ENCODE measurements around the gene NCKAP1.
"Not testable (repeated sequence)": the region's sequence is repeated elsewhere in the genome, so short reads cannot be mapped to it uniquely, and the experiment has no call there.

Gene NCKAP1

GRCh38 chr2:183038341-183039300 lies at the start of gene NCKAP1:
NCKAP1 (minus strand) TSS chr2:183038457; CDS start chr2:183038099, 358 bp downstream.
- peak; percentile 82 for DNase-seq (ENCODE audit: low spot score)

- no peak for DNase-seq (ENCODE audit: low spot score)
These were observed 43.7 kb upstream of the NCKAP1 start for GRCh38 chr2:183081911-183082310.

- peak; percentile 22 for DNase-seq (ENCODE audit: low spot score)
These were observed 41.0 kb upstream of the NCKAP1 start for GRCh38 chr2:183079139-183079775.

GRCh38 chr2:183078464-183079138 lies 40.3 kb upstream of the NCKAP1 start, which contains the start of gene DUSP19:
DUSP19 (plus strand) TSS chr2:183078747; CDS start chr2:183078934, 187 bp downstream.
- DNase-seq (ENCODE audit: low spot score) = peak; percentile 97

GRCh38 chr2:183078163-183078463 lies 39.9 kb upstream of the NCKAP1 start:
- DNase-seq (ENCODE audit: low spot score) = peak; percentile 81

- DNase-seq (ENCODE audit: low spot score) = no peak
These were observed 33.9 kb upstream of the NCKAP1 start for GRCh38 chr2:183072177-183072576.

- no peak for DNase-seq (ENCODE audit: low spot score)
These were observed 32.9 kb upstream of the NCKAP1 start for GRCh38 chr2:183070942-183071844.

GRCh38 chr2:183069174-183069573 lies 30.9 kb upstream of the NCKAP1 start:
- no peak for DNase-seq (ENCODE audit: low spot score)

GRCh38 chr2:183068561-183068960 lies 30.3 kb upstream of the NCKAP1 start:
- no peak for DNase-seq (ENCODE audit: low spot score)

- no peak for DNase-seq (ENCODE audit: low spot score)
These were observed 24.8 kb upstream of the NCKAP1 start for GRCh38 chr2:183063083-183063482.

GRCh38 chr2:183060571-183061231 lies 22.4 kb upstream of the NCKAP1 start:
- DNase-seq (ENCODE audit: low spot score) = no peak

GRCh38 chr2:183059561-183059960 lies 21.3 kb upstream of the NCKAP1 start:
- DNase-seq (ENCODE audit: low spot score) = no peak

GRCh38 chr2:183057333-183057985 lies 19.2 kb upstream of the NCKAP1 start:
- no peak for DNase-seq (ENCODE audit: low spot score)

GRCh38 chr2:183049420-183049819 lies 11.2 kb upstream of the NCKAP1 start:
- no peak for DNase-seq (ENCODE audit: low spot score)

GRCh38 chr2:183047486-183048125 lies 9.3 kb upstream of the NCKAP1 start:
- DNase-seq (ENCODE audit: low spot score) = not testable (repeated sequence)

- not testable (repeated sequence) for DNase-seq (ENCODE audit: low spot score)
These were observed 5.3 kb upstream of the NCKAP1 start for GRCh38 chr2:183043580-183043979.

- DNase-seq (ENCODE audit: low spot score) = no peak
These were observed 2.3 kb upstream of the NCKAP1 start for GRCh38 chr2:183040604-183041003.

GRCh38 chr2:183037553-183038340 lies 510 bp downstream of the NCKAP1 start:
- peak; percentile 46 for DNase-seq (ENCODE audit: low spot score)

- peak; percentile 41 for DNase-seq (ENCODE audit: low spot score)
These were observed 1.1 kb downstream of the NCKAP1 start for GRCh38 chr2:183037074-183037552.

All from SW480 (cell line).